Parathyroid adenoma (tissue), 2 donors: ENCODE data around the gene SUSD1.
A peak's percentile ranks its signal among the peaks of the same experiment; 100 is the strongest.

ENCODE experiments used
- H2AFZ ChIP-seq: fragments of 300-600 bp; sonication (generic); one replicate; pipeline ENCODE4 v1.7.0; 2017; ENCODE audit warnings: antibody characterized with exemption, mild to moderate bottlenecking
- H3K27ac ChIP-seq: fragments of 300-600 bp; sonication (generic); one replicate; pipeline ENCODE4 v1.7.0; 2017
- H3K27me3 ChIP-seq: fragments of 300-600 bp; sonication (generic); one replicate; pipeline ENCODE4 v1.7.0; 2017; ENCODE audit warnings: low read length; ENCODE audit not compliant: control insufficient read depth, insufficient read depth
- H3K36me3 ChIP-seq: fragments of 300-600 bp; sonication (generic); one replicate; pipeline ENCODE4 v1.7.0; 2017; ENCODE audit warnings: low read length; ENCODE audit not compliant: control insufficient read depth, insufficient read depth
- H3K4me1 ChIP-seq: fragments of 300-600 bp; sonication (generic); one replicate; pipeline ENCODE4 v1.7.0; 2017; ENCODE audit warnings: control low read depth
- H3K4me2 ChIP-seq: fragments of 300-600 bp; sonication (generic); one replicate; pipeline ENCODE4 v1.7.0; 2017; ENCODE audit warnings: low read length
- H3K4me3 ChIP-seq: fragments of 300-600 bp; sonication (generic); one replicate; pipeline ENCODE4 v1.7.0; 2017; ENCODE audit warnings: low read depth, low read length
- H3K79me2 ChIP-seq: fragments of 300-600 bp; sonication (generic); one replicate; pipeline ENCODE4 v1.7.0; 2017; ENCODE audit warnings: control low read depth
- H3K9ac ChIP-seq: fragments of 300-600 bp; sonication (generic); one replicate; pipeline ENCODE4 v1.7.0; 2017; ENCODE audit warnings: mild to moderate bottlenecking
- H3K9me3 ChIP-seq: fragments of 300-600 bp; sonication (generic); one replicate; pipeline ENCODE4 v1.7.0; 2017; ENCODE audit warnings: low read length; ENCODE audit not compliant: control insufficient read depth
- CTCF ChIP-seq: fragments of 300-600 bp; sonication (generic); IDR thresholded peaks from one replicate; pipeline ENCODE4 v1.7.0; 2017; ENCODE audit warnings: antibody characterized with exemption, mild to moderate bottlenecking
- donor health status: primary hyperparathyroidism.

SUSD1 gene

DNA sequence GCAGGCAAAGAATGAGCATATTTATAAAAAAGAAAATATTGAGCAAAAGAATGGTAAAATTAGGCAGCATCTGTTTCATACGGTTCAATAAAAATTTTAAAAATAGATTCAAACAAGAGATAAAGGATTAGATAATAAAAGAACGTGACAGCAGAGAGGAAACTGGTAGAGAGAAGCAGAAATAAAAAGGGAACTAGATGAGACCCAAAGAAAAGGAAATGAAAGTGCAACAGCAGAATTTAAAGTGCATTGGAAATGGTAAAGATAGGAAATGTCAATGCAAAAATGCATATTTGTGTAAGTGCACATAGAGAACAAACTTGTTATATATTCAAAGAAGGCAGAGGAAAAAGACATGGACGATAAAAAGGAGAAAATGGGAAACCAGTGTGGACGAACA lies 70.2 kb downstream of the SUSD1 start:
- Histone ChIP-seq H3K79me2 (no peaks in the 10 kb centered on the region), H3K4me2 (no peak overlapping the region), H3K36me3 (no peaks in the 10 kb centered on the region), H3K4me3 (no peak overlapping the region), H3K27ac (no peak overlapping the region), H3K9me3 (no peaks in the 10 kb centered on the region), H3K4me1 (no peaks in the 10 kb centered on the region), H2AFZ (no peak overlapping the region), H3K9ac (no peak overlapping the region), H3K27me3 (no peaks in the 10 kb centered on the region)
- TF ChIP-seq CTCF: no peak

- Histone ChIP-seq H3K4me2 (no peak overlapping the region), H3K9ac (no peak overlapping the region), H3K9me3 (no peaks in the 10 kb centered on the region), H2AFZ (no peak overlapping the region), H3K27me3 (no peaks in the 10 kb centered on the region), H3K36me3 (no peaks in the 10 kb centered on the region), H3K27ac (no peak overlapping the region), H3K79me2 (no peaks in the 10 kb centered on the region), H3K4me3 (no peak overlapping the region), H3K4me1 (no peaks in the 10 kb centered on the region)
- TF ChIP-seq CTCF: no peak
Measured at GRCh38 chr9:112104401-112104800, 70.7 kb downstream of the SUSD1 start.

- Histone ChIP-seq H2AFZ (no peak overlapping the region), H3K4me2 (no peak overlapping the region), H3K27me3 (no peaks in the 10 kb centered on the region), H3K27ac (no peak overlapping the region), H3K9ac (no peak overlapping the region), H3K79me2 (no peaks in the 10 kb centered on the region), H3K4me3 (no peak overlapping the region), H3K4me1 (no peaks in the 10 kb centered on the region), H3K36me3 (no peaks in the 10 kb centered on the region), H3K9me3 (no peaks in the 10 kb centered on the region)
- TF ChIP-seq CTCF: no peak
Measured at GRCh38 chr9:112103405-112103804, 71.7 kb downstream of the SUSD1 start.

- no peaks in the 10 kb centered on the region for H3K4me1 ChIP-seq
- H3K27me3 ChIP-seq: no peaks in the 10 kb centered on the region
- no peak overlapping the region for H3K4me2 ChIP-seq
- no peak overlapping the region for H3K27ac ChIP-seq
- H3K36me3 ChIP-seq: no peaks in the 10 kb centered on the region
- H2AFZ ChIP-seq: no peak overlapping the region
- no peaks in the 10 kb centered on the region for H3K9me3 ChIP-seq
- no peaks in the 10 kb centered on the region for H3K79me2 ChIP-seq
- no peak overlapping the region for H3K9ac ChIP-seq
- peak; percentile 78 for TF ChIP-seq CTCF
- H3K4me3 ChIP-seq: no peak overlapping the region
Measured at GRCh38 chr9:112097712-112098688, 77.1 kb downstream of the SUSD1 start.
